D721Med (cell line): ENCODE results near the gene UST.

Source experiments
- DNase-seq: peaks from one replicate; pipeline ENCODE4 v3.0.0; 2011; ENCODE audit warnings: low spot score; ENCODE audit not compliant: insufficient read length
- FAIRE-seq: peaks from 2 replicates; lab custom pipeline; 2011; peaks lifted over from hg19 to GRCh38; lab: Jason Lieb, UNC
- TF ChIP-seq, protein P1 (sequence below): IDR thresholded peaks from 2 replicates; pipeline ENCODE4 v1.5.1; 2012; ENCODE audit warnings: mild to moderate bottlenecking, control low read depth; ENCODE audit not compliant: insufficient read depth; ENCODE audit errors: missing control alignments

Gene UST

DNA sequence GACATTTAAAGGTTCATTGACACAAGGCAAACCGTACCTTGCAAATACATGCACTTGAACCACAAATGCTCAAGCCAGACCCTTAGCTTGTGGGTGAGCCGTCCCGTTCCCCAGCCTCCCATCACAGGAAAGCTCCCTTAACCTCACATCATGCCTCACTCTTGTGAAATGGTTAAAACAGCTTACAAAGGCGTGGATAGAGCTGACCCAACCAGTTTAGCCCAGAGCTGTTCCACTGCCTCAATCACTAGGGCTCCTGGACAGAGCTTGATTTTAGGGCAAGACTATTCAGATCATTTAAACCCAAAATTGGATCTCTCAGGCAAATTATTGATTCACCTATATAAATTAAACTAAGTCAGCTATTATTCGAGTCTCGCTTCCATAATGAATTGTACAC lies 341.1 kb downstream of the UST start:
- DNase-seq (no peak), FAIRE-seq (no peak)
- TF ChIP-seq, protein P1, sequence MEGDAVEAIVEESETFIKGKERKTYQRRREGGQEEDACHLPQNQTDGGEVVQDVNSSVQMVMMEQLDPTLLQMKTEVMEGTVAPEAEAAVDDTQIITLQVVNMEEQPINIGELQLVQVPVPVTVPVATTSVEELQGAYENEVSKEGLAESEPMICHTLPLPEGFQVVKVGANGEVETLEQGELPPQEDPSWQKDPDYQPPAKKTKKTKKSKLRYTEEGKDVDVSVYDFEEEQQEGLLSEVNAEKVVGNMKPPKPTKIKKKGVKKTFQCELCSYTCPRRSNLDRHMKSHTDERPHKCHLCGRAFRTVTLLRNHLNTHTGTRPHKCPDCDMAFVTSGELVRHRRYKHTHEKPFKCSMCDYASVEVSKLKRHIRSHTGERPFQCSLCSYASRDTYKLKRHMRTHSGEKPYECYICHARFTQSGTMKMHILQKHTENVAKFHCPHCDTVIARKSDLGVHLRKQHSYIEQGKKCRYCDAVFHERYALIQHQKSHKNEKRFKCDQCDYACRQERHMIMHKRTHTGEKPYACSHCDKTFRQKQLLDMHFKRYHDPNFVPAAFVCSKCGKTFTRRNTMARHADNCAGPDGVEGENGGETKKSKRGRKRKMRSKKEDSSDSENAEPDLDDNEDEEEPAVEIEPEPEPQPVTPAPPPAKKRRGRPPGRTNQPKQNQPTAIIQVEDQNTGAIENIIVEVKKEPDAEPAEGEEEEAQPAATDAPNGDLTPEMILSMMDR = no peak

DNA sequence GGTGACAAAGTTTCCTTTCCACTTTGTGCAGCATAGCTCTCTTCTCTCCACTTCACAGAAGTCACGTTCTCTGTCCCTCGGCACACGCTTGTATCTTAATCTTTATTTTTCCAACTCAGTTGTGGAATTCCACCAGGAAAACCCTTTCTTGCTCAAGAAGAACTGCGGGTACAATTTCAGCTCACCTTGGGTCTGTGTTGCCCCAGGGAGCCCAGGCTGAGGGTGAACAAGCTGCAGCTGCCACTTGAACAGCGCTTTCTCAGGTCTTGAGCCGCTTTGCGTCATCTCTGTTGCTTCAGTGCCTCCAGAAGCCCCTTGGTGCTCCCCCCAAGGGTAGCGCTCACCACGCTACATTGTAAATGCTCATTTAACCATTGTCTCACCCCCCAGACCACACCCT lies 341.5 kb downstream of the UST start:
- FAIRE-seq = no peak
- TF ChIP-seq, protein P1 = no peak
- DNase-seq = no peak

DNA sequence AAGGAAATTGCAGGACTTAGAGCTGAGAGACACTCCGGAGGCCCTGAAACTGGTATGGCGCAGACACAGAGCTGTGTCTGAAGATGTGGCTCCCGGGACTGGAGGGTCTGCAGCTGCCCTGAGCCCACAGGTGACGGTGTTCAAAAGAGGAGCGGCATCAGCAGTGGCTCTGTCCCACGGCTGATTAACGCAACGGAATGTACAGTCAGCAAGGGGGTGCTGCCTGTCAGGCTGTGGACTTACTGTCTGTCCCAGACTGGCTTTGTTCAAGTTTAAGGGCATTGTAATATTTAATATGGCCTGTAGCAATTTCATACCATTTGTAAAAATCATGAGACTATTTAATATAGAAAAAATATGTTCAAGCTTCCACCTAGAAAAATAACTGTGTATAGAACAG lies 342.7 kb downstream of the UST start:
- no peak for DNase-seq
- FAIRE-seq = no peak
- TF ChIP-seq, protein P1 = no peak

DNA sequence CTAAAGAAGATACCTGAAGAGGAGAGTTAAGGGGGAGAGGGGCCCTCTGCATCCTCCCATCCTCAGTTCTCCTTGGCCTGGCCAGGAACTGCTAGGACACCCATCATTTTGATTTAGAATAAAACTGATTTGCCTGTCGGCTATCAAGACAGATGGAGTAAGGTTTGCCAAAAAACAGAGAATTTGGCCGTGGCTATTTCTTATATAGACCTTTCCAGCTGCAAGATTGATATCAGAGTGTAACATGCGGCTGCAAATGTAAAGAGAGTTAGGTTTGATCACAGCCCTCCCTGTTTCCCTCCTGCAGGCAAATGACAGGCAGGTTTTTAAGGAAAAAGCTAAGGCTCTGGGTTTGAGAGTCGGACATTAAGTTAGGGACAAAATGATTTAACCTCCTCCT lies 344.1 kb downstream of the UST start:
- no peak for FAIRE-seq
- TF ChIP-seq, protein P1 = no peak
- DNase-seq = no peak

DNA sequence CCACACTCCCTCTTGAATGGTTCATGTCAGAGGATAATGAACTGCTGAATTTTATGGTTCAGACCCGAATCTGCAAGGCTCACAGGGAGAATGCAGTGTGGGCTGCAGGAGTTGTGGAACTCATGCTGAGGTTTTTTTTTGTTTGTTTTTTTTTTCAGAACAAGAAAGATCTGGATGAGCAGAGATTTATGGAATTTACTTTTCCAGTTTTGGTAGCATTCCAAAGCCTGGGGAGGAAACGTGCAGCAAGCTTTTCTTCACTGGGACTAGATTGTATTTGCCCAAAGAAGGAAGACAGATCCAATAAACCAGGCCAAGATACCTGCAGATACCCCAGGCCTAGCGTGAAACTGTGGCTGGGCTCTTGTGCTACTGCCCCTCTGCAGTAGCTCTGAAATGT lies 346.8 kb downstream of the UST start:
- DNase-seq (no peak), FAIRE-seq (no peak)
- TF ChIP-seq, protein P1 = no peak

DNA sequence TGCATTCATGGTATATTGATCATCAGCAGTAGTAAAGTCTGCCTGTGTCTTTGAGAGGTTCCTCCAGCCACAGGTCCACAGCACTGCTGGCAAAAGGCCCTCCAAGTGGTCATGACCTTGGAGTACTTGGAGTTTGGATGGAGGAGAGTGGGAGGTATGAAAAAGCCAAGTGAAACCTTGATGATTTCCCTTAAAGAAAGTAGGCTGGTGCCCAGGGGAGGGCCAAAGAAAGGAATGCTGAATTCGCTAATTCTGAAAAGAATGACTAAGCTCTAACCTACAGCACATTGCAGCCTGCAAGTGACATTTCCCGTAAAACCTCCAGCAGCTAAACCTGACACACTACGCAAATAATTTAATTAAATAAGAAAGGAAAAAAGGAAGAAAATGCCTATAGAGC lies 347.3 kb downstream of the UST start:
- TF ChIP-seq, protein P1 = no peak
- DNase-seq (no peak), FAIRE-seq (no peak)

DNA sequence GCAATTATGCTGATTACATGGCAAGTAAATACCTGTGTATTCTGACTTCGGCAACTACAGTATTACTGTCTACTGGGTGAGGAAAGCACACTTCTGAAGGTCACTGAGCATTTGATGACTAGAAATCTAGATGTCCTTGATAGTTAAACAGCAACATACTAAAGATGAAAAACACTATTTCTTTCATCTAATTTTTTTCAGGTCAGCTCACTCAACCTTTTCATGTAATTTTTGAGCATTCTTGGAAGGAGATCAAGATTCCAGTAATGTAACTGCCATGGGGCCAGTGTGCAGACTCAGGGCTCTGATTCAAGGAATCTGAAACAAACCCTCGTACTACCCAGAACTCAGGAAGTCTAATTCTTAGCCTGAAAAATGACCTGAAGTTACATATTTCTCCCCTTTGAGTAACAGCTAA lies 348.1 kb downstream of the UST start:
- FAIRE-seq = no peak

More for the DNA sequence above, 348.1 kb downstream of the UST start:
- TF ChIP-seq, protein P1 = no peak
- no peak for DNase-seq
